HG03045 (cell line): ENCODE data around the gene MEGF8.

ENCODE experiments used
- ATAC-seq: cut with Tn5 transposase; IDR thresholded peaks from one replicate; pipeline ENCODE4 v1.9.1; 2021; ENCODE audit warnings: mild to moderate bottlenecking, moderate library complexity; ENCODE audit not compliant: unreplicated experiment

MEGF8 gene

GRCh38 chr19:42410371-42410770 is 84.9 kb downstream of the MEGF8 start:
- ATAC-seq, result no peak

- no peak for ATAC-seq
These were observed 86.2 kb downstream of the MEGF8 start for GRCh38 chr19:42411581-42412178.

- no peak for ATAC-seq
These were observed 86.8 kb downstream of the MEGF8 start for GRCh38 chr19:42412227-42412626.

DNA sequence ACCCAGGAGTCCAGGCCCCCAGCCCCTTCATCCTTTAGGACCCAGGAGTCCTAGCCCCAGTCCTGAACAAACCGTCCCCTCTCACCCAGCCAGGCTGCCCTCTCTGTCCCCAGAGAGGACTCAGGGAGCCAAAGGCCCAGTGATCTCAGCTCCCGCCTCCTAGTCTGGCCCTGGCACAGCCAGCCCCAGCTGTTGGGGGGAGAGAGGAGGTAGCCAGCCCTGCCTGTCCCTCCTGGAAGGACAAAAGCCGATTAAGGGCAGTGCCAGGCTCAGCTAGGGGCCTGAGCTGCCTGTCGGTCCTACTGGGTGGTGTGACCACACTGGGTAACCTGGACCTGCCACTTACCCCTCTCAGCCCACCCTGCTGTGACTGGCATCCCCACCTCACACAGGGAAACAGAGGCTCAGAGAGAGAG is 87.2 kb downstream of the MEGF8 start:
- ATAC-seq, result no peak

DNA sequence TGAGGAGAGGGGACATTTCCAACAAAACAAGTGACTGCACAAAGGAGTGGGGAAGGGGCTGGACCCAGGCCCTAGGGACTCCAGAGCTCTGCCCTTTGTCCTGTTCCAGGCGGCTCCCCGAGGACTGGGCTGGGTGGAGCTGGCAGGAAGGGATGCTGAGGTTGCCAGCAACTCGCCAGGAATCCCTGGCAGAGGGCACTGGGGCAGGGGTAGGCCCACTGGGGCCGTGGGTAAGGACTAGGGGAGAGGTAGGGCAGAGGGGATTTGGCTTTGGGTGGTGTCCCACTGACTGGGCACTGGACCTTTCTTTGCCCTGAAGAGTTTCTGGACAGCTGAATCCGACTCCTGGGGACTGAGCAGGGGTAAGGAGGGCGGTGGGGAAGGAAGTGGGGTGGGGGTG is 93.9 kb downstream of the MEGF8 start:
- ATAC-seq, result no peak

GRCh38 chr19:42420055-42420544 is 94.7 kb downstream of the MEGF8 start:
- ATAC-seq, result no peak

DNA sequence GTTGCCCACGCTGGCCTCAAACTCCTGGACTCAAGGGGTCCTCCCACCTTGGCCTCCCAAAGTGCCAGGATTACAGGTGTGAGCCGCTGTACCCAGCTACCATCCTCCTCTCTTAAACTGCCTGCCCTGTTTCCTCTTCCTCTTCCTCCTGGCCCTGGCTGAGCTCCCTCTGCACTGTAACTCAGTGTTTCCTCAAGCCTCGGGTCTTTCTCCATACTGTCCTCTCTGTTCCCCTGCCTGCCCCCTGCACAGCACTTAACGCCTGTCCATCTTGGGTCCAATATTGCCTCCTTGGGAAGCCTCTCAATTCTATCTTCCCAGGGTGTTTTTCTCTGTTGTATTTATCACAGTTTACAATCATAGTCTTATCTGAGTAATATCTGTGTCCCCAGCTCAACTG is 95.7 kb downstream of the MEGF8 start:
- no peak for ATAC-seq

DNA sequence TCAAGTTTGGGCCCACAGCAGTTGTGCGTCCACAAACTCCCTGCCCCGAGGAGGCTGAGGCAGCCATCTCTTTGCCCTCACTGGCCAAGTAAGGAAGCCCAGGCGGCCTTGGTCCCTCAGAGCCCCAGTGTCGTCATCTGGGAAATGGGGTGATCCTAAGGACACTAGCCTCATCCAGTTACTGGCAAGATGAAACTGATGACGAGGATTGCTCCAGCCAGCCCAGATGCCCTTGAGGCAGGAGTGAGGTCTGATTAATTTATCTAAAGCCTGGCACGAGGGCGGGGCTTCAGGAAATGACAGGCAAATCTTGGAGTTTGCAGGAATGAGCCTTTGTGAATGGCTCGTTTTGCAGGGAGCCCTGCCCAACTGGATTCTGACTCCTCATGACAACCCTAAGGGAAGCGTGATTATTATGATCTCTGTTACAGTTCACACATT is 96.2 kb downstream of the MEGF8 start:
- no peak for ATAC-seq

GRCh38 chr19:42422092-42422900 is 96.9 kb downstream of the MEGF8 start:
- ATAC-seq, result no peak

DNA sequence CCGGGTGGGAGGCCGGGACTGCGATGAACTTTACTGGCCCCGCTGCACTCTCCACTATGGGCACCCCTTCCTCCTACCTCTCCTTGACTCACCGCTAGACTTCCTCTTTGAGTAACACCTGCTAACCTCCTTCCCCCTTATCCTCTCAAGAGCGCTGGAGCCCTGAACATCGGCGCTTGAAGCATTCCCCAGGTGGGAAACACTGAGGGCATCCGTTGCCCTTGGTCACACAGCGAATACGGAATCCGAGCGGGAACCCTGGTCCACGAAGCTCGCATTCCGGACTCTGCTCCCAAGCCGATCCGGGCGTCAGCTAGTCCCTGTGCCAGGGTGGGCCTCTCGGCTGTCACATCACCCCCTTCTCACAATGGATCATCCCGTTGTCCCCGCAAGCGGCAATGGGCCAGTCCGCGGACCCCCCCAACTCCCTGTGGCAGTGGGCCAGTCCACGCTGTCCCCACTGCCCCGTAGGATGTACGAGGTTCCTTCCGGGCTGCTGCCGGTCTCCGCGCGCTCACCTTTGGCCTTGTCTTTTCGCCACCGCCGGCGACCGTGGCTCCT is 97.5 kb downstream of the MEGF8 start:
- peak; percentile 40 for ATAC-seq

GRCh38 chr19:42423462-42424344 is 98.3 kb downstream of the MEGF8 start:
- peak; percentile 91 for ATAC-seq

DNA sequence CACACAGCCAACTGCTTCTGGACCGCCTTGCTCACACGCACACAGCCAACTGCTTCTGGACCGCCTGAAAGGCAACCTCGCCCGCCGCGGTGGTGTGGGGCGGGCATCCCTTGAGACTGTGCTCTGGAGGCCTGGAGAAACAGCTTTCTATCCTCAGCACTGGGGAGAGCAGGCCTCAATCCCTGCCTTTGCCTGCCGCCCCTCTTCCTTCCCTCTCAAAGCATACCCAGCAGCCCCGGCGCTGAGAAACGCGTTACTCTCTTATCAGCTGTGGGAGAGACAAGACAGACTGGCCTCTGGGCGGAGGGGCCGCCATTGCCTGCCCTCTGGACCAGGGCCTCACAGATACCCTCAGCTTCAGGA is 98.9 kb downstream of the MEGF8 start:
- ATAC-seq, result no peak

DNA sequence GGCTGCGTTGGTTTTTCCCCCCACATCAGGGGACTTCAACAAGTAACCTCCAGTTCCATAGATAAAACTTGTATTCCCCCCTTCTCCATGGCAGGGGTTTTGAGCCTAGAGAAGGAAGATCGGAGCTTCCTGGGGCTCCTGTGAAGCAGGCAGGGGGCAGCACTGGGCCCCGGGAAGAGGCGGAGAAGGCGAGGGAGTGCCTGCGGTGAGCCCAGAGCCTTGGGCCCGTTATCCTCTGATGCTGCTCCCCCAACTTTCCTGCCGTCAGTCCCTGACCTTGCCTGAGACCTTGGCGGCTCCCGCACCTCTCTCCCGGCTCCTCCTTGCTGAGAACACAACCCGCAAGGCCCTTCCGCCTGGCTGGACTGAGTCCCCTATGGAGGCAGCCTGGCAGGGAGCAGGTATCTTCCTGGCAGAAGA is 99.3 kb downstream of the MEGF8 start:
- ATAC-seq, result no peak

GRCh38 chr19:42426643-42427042 is 101.2 kb downstream of the MEGF8 start:
- ATAC-seq, result no peak

DNA sequence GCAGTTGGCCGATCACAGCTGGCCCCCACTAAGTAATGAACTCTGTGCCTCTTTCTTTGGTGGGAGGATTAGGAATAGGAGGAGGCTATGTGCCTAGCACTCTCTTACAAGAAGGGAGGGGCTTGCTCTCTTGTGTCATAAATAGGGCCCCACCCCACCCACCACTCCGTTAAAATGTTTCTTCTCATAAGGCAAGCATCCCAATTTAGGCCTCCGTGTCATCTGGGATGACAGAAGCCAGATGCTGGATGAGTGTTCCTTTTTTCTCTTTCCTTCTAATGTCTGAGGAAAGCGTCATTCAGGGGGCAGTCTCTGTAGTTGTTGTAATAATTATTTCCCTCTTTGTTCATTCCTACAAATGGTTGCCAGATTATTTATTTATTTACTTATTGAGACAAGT is 101.9 kb downstream of the MEGF8 start, which contains the start of gene LIPE:
LIPE (minus strand) TSS at position 76 of the 400 bp plus-strand sequence. CDS start 239 bp downstream, outside the sequence.
- no peak for ATAC-seq
